GM19438 (cell line): ENCODE results near the gene THRB.
A peak's percentile ranks its signal among the peaks of the same experiment; 100 is the strongest.

Experiments used
- ATAC-seq: cut with Tn5 transposase; IDR thresholded peaks from one replicate; pipeline ENCODE4 v1.9.1; 2021; ENCODE audit warnings: low read depth; ENCODE audit not compliant: unreplicated experiment

THRB gene

DNA sequence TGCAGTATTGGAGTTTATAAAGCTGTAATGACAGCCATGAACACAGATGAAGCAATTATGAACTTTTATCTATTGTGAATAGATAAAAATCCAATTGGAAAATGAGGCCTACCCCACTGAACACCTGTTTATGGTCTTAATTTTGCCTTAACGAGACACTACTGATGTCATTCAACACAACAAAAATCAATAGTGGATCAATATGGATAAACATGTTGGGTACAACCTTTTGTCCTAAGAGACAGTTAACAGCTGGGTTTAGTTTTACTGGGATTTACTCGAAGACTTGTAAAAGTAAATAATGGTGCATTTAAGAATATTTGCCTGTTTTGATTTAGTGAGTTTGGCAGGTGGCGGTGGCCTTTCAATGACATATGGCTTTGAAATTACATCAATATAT lies 331.7 kb downstream of the THRB start:
- ATAC-seq, result no peak

DNA sequence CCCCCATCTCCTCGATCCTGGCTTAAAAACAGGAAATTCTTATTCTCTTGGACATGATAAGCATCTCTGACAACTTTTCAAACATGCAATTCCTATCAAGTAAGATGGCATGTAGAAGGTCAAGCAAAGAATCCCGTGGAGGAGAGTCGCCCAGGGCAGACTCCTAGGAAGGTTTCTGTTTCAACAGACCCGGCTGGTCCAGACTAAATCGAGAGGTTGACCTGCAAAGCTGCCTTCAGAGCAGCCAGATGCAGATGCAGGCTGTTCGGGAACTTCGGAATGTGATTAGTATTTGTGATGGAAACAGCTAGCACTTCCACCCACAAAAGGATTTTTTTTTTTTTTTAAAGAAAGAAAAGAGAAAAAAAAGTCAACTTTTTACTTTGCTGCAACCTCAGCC lies 332.8 kb downstream of the THRB start:
- no peak for ATAC-seq

DNA sequence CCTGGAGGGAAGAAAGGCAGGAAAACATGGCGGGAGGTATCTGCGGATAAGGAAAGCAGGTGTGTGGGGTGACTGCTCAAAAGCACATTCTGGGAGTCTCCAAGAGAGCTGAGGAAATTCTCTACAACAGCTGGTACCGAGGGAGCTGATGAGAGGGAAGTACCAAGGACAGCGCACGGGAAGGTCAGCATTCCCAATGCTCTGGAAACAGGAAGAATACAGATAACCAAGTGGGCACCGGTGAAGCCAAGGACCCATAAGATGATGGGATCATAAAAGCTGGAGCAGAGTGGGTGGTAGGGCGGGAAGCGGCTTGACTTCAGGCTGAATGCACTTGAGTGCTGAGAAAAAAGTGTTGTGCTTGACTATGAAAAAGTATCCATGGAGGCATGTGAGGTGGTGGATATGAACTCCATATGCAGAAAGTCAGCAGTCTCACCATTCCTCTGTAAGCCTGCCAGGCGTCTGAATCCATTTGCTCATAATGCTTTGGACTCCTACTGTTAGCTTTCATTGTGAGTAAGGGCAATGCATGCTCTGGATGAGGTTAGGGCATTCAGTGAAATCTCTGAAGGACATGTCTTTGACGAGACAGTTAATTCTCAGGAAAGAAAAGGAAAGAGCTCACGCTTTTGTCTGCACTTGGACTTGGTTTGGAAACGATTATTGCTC lies 334.1 kb downstream of the THRB start:
- no peak for ATAC-seq

DNA sequence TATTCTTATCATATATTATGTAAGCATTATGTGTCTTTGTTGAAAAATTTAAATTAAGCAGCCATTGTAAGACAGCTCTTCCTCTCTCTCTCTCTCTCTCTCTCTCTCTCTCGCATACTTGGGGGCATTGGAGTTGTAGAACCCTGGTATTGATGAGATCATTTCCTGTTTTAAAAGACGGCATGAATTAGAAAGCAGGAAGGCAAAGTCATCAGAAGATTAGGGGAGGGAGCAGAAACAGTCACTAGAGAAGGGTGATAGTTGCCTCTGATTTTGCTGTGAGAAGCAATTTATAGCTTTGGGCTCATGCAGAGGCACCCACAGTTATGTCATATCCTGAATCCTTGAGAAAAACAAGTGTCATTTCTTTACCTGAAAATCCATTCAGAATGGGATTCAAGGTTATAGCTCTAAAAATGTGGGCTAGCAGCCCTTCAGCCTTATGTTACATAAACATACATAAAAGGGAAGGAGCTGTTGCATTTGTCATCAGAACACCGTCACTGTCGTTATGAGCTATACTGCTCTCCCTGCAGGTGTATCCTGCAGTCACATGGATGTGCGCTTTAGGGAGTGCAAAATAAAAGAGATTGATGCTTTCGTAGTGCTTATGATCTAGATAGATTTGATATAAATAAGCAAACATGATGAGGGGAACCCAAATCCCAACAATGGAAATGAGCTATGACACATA lies 335.7 kb downstream of the THRB start:
- ATAC-seq, result no peak

DNA sequence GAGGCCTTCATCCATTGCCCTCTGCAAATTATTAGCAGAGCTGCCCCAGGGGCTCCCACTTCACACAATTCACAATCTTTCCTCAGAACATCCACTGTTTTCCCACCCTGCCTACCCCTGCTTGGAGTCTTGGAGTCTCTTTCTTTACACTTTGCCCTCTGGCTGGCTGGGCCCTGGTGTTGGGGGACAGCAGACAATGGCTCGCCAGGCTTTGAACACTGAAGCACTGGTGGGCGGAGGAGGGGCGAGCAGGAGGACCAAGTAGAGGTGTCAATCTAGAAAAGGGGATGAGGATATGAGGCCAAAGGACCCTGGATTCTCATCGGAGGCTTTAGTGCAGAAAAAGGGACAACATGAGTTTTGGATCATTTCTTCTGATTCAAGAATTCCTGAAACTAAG lies 337.5 kb downstream of the THRB start:
- ATAC-seq, result no peak

DNA sequence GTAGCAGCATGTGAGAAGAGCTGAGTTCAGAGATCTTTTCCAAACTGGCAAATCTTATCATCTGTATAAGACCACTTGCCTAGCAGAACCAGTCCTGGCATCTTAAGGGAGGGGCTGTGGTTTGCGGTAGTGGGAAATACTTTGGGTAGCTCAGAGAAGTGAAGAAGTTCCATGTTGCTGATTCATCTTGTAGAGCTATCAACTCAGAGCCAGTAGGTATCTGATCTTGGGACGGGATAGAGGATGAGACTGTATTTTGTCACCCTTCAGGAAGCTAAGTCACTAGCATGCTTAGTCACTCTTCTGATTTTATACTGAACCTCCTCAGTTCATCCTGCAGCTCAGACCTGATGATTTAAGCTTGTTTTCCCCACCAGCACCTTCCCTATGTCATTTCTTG lies 338.2 kb downstream of the THRB start:
- no peak for ATAC-seq

DNA sequence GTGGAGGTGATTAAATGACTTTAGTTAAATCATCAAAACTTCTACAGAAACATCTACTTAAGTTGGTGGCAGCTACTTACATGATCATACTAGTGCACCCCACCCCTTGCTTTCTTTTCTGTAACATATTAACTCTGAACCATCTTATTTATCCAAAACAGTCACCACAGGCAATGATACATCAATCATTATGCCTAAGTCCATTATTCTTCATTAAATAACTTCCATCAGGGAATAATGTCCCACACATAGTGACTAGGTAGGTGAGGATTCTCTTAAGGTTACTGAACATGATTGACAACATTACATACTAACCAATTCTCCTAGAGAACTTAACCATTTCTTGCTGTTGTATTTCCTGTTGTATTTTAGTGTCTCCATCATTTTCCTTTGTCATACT lies 339.4 kb downstream of the THRB start:
- ATAC-seq, result no peak

DNA sequence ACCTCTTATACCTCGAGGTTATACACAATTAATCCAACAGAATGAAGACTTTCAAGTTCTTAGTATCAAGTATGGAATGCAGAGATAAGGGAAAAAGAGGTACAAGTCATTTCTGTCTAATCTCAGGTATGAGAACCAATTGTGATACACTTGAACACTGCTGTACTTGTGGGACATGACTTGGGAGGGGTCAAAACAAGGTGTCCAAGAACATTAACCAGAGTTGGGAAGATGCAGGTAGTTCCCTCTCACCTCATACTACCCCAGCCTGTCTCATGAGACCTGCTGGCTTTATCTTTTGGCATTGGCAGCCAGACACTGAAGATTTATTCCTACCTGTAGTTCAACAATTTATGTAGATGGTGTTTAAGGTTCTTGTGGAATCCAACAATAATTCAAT lies 339.9 kb downstream of the THRB start:
- no peak for ATAC-seq

DNA sequence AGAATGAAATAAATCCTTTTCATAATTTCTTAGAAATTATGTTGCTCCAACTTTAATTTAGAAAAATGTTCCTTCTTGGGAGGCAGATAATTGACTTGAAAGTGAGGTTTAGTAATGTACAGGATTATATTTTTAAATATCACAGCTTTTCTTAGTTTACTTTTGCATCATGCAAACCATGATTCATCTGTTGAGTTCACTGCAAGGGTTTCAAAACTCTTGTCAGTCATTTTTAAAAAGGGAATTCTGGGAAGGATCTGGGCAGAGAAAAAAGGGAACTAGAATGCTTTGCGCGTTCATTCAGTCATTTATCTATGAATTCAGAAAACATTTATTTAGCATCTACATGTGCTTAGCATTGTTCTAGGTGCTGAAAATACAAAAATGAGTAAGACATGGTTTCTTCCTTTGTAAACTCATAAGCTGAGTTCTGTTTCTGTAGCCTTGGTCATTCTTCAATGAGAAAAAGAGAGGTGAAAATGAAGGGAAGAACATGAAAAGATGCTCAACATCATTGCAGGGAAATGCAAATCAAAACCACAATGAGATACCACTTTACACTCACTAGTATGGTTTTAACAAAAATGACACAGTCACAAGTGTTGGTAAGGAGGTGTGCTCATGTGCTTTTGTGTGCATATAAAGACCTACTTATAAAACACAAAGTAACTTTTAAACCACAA lies 340.5 kb downstream of the THRB start:
- peak; percentile 59 for ATAC-seq

DNA sequence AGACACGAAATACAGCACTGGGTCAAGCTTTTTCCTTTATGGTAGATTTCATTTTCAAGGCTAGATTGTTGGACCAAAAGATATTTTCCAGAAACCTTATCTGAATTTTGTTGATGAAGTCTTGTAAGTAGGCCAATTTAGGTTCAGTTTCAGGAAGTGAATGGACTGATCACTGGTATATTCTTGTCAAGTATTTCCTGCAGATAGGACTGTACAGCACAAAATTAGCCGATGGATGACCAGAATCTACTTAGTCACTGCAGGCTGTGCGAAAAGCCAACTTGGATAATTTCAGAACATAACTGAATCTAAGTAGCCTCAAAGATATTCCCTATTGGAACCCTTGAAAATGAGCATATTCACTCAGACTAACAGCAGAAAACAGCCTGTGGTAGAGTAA lies 343.1 kb downstream of the THRB start:
- ATAC-seq, result no peak

DNA sequence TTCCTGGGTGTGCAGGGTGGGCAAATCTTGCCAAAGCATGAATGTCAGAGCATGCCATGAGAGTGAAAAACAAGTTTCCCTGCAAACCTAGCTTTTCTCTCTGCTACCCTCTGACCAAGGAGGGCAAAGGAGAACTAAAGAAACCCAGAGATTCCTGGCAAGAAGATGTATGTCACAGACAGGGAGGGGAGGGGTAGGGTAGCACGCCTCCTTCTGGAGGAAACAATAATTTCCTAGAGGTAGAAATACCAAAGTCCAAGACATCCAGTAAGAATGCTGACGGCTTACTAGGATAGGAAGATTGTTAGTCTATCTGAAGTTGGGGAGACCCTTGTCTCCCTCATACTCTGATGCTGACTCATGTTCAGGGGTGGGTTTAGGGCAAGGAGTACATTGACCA lies 345.6 kb downstream of the THRB start:
- no peak for ATAC-seq

DNA sequence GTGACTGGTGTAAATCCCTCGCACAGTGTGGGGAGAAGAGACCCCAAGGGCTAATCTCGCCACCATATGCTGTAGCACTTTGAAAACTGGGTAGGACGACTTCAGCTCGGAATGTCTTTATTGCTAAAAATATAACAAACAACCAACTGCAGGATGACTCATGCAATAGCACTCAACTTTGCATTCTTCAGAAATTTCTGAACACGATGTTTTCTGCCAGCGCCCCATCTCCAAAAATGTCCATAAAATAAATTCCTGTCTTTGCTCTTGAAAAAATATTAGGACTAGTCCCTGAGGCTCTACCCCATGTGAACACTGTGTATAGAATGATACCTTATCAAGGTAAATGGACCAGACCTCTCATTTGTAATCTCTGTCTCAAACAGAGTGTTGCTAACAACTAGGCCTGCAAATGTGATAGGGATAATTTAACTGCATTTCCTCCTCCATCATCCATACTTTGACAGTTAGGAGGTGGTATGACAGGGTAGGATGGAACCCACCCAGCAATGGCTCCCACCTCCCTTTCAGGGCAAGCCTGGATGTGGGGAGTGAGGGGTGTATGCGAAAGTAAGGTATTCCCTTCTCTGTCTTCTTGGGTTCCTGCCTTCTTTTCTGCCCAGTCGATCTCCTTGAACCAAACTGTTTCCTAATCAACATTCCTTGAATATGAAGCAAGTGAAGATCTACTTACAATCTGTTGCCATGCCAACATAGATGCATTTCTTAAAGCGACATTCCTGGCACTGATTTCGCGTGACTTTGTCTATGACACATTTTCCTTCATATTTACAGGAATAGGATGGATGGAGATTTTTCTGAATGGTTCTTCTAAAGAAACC lies 348.4 kb downstream of the THRB start:
- no peak for ATAC-seq

DNA sequence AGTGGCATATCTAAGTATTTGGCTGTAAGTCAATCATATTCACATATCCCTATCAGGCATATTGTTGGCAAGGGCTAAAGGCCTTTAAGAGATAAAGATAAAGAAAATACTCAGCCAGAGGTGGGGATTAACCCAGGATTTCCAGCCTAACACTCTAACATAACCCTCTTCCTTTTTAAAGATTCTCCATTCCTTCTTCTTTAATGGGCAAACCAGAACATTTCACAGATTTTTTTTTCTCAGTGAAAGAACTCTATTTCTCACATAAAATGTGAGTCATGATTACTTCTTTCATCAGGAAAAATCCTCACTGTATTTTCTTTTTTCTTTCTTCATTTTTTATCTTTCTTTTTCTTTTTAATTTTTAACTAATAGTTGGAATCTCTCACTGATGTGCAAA lies 349.2 kb downstream of the THRB start:
- no peak for ATAC-seq

DNA sequence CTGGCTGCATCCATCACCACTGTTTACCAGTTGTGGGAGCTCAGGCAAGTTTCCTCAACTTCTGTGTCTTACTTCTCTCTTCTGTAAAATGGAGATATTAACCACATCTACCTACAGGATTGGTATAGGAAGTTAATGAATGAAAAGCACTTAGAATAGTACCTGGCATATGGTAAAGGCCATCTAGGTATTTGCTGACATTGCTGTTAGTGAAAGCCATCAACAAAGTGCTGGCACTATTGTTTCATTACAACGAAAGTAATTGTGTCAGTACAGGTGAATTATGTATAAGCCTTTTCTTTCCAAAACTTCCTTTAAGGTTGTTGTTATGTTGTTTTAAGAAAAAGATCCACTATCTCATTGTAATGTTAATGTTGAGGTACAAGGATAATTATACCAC lies 352.5 kb downstream of the THRB start:
- no peak for ATAC-seq

DNA sequence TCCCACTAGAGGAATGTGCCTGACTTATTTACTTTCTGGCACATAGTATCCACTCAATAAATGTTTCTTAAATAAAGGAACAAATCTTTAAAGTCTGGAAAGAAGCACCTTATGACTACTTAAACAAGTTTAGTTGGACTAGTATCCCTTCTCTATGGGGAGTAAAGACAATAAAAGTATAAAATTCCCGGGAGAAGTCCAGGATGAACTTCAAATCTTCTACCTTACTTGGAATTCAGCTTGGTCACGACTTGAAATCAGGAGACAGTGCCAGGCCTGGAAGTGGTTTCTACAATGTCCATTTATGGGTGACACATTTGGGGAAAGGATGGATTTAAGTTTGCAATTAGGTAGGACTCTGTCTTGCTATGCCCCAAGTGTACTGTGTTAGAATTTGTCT lies 353.1 kb downstream of the THRB start:
- no peak for ATAC-seq

DNA sequence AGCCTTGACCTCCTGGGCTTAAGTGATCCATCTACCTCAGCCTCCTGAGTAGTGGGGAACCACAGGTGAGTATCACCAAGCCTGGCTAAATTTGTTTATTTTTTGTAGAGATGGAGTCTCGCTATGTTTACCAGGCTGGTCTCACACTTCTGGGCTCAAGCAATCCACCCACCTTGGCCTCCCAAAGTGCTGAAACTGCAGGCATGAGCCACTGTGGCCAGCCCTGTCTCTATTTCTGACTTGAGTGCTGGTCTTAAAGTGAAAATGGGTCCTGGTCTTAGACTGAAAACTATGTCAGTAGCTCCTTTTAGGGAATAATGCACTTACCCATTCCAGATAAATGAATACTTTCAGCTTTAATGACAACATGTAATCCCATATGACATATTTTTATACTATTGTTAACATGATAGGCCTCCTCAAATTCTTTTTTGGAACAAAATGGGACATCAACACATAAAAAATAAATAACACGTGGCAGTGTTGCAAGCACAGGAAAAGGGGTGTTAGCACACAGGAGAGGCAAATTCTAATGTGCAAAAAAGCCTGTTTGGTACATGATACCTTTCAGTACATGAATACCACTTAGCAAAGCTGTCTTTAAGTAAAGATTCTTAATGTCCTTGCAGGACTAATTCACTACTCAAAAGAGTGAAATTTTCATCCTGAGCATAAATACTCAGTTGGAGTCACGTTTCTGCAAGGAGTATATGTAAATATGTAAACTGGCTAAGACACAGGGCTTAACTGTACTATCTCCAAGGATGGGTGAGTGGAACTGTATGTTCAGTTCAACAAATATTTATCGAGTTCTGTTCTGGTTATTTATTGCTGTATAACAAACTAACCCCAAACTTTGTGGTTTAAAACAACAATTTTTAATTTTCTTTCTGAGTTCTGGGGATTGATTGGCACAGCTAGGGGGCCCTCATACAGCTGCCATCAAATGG lies 354.9 kb downstream of the THRB start:
- ATAC-seq, result no peak

DNA sequence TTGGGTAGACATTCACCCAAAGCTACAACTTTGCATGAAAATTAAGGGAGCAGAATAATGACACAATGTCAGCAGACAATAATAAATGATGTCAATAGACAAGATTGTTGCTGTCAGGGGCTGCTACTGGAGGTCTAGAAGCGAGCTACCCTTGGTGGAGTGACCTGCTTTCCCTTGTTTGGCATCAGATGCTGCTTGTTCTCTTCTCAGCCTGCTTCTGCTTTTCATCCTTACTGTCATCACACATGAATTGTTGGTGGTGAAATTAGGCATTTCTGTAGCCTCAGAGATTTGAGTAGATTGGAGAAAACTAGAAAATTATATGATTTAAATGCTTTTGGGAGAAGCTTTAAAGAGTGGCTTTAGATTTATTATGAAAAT lies 355.8 kb downstream of the THRB start:
- ATAC-seq, result no peak

DNA sequence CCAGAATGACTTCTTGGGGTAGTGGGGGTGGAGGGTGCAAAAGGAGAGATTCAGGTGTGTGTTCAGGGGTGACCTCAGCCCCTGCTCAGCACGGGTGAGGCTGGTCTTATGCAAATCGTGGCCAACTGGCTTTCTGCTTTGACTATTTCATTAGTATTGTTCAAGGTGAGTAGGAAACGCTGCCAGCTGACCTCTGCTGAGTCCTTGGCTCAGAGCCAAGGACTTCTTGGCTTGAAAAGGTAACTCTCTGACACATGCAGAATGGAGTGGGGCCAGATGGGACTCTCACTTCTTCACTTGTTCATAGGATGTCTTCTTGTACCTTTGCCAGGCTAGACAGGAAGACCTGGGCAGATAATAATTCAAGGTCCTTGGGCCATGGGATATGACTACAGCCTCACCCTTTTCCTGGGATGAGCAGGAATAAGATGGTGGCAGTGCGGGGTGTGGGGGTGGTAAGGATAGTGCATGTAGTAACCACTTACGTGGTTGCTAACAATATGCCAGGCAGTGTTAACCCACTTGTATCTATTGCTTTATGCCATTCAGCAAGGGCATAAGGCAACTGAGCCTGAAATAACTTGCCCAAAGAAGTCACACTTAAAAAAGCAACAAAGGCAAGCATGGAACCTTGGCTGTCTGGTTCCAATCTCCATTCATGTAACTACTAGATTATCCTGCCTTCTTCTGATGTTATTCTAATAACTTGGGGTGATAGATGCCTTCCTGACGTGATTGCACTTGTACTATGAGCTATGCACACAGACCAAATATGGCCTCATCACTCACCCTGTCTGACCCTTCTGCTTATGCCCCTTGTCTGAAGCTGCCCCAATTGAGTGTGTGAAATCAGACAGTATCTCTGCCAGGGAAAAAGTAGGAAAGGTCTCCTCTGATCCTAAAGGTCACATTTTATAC lies 356.4 kb downstream of the THRB start:
- no peak for ATAC-seq

DNA sequence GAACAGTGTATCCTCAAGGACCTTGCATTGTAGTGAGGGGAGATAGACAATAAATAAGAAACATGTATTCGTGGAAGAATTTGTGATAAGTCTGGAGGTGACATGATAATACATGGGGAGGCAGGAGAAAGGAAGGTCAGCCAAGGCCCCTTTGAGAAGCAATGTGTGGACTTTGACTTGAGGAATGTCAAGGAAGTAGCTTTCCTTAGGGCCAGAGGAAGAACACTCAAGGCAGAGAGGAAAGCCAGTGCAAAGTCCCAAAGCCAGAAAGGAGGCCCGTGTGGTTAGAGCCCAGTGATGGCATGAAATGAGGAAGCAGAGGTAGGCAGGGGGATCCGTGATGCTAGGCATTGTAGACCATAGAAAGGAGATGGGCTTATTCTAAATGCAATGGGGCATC lies 357.3 kb downstream of the THRB start:
- no peak for ATAC-seq
